ENCODE data around the gene ZNF507.
"Not testable (repeated sequence)": the region's sequence is repeated elsewhere in the genome, so short reads cannot be mapped to it uniquely, and the experiment has no call there.

The ZNF507 gene

DNA sequence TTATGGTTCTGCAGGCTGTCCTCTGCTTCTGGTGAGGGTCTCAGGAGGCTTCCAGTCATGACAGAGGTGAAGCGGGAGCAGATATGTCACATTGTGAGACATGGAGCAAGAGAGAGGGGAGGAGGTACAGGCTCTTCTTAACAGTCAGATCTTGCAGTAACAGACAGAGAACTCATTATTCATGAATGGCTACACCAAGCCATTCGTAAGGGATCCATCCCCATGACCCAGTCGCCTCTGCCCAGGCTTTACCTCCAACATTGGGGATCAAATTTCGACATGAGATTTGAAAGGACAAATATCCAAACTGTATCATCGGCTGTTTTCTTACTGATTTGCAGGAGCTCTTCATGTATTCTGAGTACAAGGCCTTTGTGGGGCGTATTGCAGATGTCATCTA is 21.7 kb downstream of the ZNF507 start:
- no peak overlapping the region for H3K4me3 ChIP-seq (ENCODE audit: low read depth, low read length)

DNA sequence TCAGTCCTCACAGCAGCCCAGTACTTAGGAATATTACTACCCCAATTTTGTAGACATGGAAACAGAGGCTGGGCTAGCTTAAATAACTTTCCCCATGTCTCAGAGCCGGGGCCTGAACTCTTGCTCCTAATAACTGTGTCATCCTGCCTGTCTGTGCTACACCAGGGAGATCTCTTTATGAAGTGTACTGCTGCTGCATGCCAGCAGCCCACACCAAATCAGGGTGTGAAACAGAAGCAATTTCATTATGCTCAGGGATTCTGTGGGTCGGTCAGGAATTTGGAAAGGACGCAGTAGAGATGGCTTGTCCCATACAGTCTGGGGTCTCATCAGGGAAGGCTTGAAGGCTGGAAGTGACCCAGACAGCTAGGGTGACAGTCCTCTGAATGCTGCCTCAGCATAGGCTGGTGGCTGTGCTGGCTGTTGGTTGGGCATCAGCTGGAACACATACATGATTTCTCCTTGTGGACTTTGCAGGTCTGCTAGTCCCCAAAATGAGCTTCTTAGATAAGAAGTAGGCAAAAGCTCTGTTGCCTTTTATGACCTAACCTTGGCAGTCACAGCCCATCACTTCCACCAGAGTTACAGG is 22.6 kb downstream of the ZNF507 start:
- no peak overlapping the region for H3K4me3 ChIP-seq (ENCODE audit: low read depth, low read length)

DNA sequence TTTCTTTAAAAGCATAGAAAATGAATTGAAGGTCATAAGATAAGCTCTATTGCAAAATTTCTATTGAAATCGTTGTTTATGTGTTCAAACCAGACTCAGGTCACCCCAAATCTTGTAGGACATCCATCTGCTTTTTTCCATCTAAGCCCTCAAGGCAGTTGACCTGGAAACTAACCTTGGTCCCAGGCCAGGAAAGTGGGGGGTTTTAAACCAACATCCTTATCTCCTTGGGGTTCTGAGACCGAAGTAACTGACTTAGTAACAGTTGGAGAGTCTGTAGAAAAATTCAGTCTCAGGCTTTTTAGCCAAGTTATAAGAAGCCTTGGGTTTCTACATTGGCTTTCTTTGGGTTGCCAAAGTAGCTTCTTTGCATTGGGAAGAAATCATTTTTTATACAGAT is 23.4 kb downstream of the ZNF507 start:
- H3K4me3 ChIP-seq (ENCODE audit: low read depth, low read length): no peak overlapping the region

DNA sequence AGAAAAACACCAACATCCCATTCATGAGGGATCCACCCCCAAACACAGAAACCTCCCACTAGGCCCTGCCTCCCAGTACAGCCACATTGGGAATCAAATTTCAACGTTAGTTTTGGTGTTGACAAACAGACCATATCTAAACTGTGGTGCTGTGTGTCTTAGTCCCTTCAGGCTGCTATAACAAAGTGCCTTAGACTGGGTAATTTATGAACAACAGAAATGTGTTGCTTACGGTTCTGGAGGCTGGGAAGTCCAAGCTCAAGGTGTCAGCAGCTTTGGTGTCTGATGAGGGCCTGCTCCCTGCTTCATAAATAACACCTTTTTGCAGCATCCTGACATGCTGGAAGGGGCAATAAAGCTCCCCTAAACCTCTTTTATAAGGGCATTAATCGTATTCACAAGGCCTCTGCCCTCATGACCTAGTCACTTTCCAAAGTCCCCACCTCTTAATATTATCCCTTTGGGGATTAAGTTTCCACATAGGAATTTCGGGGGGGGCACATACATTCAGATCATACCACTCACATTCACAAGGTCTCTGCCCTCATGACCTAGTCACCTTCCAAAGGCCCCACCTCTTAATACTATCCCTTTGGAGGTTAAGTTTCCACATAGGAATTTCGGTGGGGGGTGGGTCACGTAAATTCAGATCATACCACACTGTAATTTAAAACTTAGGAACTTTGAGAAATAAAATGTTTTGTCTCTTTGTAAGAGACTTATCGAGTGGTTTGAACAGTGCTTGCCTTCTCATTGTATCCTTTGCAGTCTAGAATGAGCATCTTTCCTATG is 27.5 kb downstream of the ZNF507 start:
- no peak overlapping the region for H3K4me3 ChIP-seq (ENCODE audit: low read depth, low read length)

DNA sequence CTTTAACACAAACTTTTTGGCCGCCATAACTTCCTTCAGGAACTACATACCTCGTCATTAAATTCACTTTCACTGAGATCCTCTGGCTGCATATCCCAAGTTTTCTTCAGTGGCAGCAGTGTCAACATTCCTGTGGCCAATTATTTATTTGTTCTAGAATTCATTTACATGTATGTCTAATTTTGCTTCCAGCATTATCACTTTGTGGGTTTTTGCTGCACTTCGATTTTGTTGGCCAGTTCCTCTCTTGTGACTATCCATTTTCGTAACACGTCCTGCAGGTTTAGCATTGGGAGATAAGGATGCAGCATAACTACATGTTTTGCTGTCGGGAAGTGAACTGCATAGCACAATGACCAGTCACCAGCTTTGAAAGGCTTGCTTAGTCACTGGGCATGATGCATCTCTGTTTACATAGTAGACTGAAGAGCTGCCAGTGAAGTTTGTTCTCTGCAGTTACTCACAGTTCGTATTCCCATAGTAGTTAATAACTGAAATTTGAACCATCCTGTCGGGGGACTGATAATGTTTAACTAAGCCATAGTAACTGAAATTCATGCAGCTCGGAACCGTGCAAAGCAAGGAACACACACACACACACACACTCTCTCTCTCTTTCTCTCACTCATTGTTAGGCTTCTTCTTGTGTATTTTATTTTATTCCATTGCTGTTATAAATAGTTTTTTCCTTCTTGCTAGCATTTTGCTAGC is 28.3 kb downstream of the ZNF507 start:
- no peak overlapping the region for H3K4me3 ChIP-seq (ENCODE audit: low read depth, low read length)

DNA sequence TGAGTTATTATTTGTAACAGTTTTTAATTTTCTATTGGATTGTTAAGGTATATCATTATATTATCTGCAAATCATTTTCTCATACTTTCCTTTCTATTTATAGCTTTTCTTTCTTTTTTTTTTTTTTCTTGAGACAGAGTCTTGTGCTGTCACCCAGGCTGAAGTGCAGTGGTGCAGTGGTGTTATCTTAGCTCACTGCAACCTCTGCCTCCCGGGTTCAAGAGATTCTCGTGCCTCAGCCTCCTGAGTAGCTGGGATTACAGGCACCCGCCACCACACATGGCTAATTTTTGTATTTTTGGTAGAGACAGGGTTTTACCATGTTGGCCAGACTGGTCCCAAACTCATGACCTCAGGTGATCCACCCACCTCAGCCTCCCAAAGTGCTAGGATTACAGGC is 29.0 kb downstream of the ZNF507 start:
- H3K4me3 ChIP-seq (ENCODE audit: low read depth, low read length): not testable (repeated sequence)

DNA sequence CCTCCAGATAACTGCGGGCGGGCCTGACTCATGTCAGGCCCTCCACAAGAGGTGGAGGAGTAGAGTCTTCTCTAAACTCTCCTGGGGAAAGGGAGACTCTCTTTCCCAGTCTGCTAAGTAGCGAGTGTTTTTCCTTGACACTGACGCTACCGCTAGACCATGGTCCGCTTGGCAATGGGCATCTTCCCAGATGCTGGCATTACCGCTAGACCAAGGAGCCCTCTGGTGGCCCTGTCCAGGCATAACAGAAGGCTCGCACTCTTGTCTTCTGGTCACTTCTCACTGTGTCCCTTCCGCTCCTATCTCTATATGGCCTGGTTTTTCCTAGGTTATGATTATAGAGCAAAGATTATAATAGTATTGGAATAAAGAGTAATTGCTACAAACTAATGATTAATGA is 31.7 kb downstream of the ZNF507 start:
- H3K4me3 ChIP-seq (ENCODE audit: low read depth, low read length): not testable (repeated sequence)

DNA sequence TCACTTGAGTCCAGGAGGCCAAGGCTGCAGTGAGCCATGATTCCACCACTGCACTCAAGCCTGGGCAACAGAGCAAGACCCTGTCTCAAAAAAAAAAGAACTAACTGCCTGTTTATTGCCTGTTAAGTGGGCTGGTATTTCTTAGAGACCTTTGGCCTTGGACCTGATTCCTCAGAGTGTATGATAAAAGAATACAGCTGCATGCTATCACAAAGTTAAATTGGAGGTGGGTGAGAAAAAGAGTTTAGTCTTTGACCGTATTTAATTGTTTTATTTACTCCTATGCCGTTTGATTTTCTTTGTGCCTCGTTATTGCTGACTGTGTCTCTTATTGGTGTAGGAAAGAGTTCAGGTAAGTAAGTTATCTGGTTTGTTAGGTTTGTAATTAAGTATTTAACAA is 34.9 kb downstream of the ZNF507 start:
- no peak overlapping the region for H3K4me3 ChIP-seq (ENCODE audit: low read depth, low read length)

DNA sequence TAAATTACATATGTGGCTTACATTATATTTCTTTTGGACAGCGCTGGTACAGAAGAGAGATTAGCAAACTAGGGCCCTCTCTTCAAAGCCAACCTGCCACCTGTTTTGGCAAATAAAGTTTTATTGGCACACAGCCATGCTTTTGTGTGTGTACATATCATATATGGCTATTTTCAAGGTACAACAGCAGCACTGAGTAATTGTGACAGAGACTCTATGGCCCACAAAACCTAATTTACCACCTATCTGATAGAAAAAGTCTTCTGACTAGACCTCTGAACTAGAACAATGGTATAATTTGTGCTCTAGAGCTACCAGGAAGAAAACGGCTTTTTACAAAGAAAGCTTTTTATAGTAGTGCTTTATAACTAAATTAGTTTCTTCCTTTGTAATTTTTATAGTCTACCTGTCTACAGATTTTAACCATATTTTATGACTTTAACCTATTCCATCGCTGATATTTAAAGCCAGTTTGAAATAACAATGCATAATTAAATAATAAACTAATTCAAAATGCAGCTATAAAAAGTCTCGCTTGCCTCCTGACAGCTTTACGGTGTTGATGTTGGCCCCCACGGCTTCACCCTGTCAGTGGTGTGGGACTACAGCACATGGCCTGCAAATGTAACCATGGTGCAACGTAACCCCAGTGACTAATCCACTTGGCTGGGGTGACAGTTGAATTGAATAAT is 42.4 kb downstream of the ZNF507 start:
- H3K4me3 ChIP-seq (ENCODE audit: low read depth, low read length): no peak overlapping the region

DNA sequence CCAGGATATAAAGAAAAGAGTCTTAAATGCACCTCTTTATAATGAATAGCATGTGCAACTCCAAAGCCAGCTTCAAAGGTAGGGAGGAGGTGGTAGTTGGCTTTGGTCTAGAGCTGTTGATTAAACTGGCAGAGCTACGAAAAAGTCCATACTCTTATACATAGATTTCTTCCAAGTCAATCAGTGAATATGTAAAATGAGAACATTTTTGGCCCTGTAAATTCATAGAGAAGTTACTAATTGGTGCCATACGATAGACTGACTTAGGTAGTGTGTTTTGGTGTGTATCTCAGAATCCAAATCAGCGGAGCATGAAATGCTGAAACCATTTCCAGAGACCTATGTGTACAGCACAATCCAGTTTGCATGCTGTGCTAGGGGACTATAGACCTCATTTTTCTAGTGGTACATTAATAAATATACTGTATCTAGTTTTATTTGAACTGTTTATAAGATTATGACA is 43.0 kb downstream of the ZNF507 start:
- H3K4me3 ChIP-seq (ENCODE audit: low read depth, low read length): no peak overlapping the region

DNA sequence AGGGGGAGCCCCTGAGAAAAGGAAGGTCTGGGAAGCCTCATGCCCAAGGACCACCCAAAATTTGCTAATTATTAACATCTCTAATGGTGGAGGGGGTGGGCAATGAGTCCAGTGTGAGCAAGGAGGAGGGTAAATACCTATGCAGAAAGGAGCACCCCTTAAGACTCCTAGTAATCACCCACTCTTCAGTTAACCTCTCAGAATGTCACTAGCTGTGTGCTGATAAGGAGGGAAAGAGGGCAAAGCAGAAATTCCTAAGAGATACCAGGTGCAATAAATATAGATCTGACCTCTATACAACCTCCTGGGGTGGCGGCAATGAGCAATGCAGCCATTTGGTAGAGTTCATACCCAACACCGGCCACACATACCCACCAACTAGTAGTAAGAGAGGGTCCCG is 47.5 kb downstream of the ZNF507 start:
- H3K4me3 ChIP-seq (ENCODE audit: low read depth, low read length): no peak overlapping the region

DNA sequence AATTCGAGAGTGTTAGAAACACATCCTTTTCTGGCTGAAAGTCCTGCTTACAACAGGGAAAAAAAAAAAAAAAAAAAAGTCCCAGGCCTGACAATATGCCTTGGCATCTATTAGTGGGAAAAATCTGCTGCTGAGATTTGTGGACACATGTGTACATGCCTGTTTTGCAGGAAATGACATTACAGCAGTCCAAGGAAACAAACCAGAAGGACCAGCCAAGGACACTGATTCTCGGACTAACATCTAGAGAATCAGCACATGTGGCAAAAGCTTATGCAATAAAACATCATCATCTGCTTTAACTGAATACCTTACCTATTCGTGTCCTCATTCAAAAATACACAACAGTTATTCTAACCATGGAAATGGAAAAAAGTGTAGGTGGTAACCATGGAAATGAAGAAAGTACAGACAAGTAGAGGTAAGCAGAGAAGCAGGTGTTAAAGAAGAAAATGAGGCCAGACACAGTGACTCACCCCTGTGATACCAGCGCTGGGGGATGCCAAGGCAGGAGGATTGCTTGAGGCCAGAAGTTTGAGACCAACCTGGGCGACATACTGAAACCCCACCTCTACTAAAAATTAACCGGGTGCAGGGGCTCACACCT is 50.7 kb downstream of the ZNF507 start:
- H3K4me3 ChIP-seq (ENCODE audit: low read depth, low read length): no peak overlapping the region

DNA sequence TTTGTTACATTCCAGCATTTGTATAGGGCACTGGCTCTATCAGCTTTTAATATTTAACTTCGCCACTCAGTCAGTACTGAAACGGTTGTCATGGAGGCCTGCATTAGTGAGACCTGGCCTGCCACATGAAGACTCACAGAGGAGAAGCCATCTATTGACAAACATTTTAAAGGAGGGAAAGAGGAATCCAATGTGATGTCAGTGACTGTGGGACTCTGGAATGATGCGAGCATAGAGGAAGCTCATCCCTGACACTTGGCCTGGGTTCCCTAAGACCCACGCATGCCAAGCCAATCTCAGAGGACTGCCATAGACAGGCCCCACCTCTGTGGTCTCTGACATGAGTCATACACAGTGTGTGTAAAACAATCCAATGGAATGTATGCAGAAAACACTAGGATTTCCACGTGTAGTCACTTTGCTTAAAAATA is 52.3 kb downstream of the ZNF507 start:
- H3K4me3 ChIP-seq (ENCODE audit: low read depth, low read length): no peak overlapping the region

DNA sequence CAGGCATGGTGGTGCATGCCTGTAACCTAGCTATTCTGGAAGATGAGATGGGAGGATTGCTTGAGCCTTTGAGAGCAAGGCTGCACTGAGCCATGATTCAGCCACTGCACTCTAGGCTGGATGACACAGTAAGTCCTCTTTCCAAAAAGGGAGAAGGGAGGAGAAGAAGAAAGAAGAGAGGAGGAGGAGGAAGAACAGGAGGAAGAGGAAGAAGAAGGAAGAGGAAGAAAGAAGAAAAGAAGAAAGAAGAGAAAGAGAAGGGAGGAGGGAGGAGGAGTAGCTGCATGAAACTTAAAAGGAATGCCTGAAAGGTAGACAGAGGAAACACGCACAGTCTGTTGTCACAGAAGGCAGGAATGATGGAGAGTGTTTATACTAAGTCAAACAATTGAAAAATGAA is 56.6 kb downstream of the ZNF507 start:
- no peak overlapping the region for H3K4me3 ChIP-seq (ENCODE audit: low read depth, low read length)

DNA sequence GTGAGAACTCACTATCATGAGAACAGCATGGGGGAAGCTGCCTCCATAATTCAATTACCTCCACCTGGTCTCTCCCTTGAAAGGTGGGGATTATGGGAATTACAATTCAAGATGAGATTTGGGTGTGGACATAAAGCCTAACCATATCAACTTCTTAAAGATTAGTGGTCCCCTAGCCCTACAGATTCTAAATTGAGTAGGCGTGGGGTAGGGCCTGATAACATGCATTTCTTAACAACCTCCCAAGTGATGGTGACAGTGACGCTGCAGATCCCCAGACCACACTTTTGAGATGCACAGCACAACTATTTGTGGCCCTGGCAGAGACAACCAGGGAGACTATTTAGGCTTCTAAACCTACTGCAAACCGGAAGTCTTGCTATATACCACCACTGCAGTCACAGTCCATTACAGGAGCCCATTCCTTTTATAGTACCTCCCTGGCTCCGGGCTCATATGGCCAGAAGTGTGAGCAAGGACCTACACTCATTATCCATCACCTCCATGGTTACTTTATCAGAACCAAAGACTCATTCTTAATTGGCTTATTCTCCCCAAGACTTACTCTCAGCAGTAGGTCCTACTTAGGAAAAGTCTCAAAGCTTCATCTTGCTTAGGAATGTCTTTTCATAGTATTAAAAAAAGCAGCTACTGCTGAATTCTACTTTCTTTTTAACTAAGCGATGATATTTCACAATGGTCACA is 58.0 kb downstream of the ZNF507 start:
- no peak overlapping the region for H3K4me3 ChIP-seq (ENCODE audit: low read depth, low read length)

DNA sequence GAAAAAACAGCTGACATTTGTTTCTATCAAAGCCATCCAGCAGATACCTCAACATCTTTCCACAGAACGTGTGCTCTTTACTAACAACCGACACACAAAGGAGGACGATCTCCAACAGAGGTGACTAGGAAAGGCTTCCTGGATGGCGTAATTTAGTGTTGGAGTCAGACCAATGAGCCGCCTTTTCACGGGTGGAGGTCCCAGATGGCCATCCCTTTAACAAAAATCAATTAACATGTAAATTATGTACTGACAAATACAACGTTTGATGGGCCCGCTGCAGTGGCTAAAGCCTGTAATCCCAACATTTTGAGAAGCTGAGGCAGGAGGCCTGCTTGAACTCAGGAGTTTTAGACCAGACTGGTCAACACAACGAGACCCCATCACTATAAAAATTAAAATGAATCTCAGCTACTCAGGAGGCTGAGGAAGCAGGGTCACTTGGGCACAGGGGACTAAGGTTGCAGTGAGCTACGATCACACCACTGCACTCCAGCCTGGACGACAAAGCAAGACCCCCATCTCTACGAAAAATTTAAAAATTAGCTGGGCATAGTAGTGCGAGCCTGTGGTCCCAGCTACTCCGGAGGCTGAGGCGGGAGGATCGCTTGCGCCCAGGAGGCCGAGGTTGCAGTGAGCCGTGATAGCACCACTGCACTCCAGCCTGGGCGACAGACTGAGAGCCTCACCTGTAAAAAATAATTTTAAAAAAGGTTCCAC is 59.0 kb downstream of the ZNF507 start:
- peak overlapping the region; percentile 81 for H3K4me3 ChIP-seq (ENCODE audit: low read depth, low read length)

DNA sequence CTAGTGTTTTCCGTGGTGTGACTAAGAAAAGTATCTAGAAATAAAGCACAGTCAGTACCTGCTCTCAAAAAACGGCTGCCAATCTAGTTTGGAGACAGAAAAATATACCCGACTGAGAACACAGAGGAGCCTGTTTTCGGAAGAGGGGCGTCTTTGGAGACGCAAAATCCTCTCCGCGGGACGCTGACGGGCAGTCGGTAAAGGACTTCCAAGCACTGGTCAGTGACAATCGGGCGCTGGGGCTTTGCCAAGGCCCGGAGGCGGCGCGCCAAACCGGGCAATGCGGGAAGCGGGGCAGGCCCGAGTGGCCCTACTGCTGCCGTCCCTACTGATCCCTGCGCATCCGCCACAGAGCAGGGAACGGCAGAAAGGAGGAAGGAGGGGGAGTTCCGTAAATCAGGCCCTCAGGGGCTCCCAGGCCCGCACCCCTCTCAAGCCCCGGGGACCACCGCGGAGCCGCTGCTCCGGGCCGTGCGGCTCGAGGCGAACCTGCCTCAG is 59.6 kb downstream of the ZNF507 start:
- peak overlapping the region; percentile 81 for H3K4me3 ChIP-seq (ENCODE audit: low read depth, low read length)

DNA sequence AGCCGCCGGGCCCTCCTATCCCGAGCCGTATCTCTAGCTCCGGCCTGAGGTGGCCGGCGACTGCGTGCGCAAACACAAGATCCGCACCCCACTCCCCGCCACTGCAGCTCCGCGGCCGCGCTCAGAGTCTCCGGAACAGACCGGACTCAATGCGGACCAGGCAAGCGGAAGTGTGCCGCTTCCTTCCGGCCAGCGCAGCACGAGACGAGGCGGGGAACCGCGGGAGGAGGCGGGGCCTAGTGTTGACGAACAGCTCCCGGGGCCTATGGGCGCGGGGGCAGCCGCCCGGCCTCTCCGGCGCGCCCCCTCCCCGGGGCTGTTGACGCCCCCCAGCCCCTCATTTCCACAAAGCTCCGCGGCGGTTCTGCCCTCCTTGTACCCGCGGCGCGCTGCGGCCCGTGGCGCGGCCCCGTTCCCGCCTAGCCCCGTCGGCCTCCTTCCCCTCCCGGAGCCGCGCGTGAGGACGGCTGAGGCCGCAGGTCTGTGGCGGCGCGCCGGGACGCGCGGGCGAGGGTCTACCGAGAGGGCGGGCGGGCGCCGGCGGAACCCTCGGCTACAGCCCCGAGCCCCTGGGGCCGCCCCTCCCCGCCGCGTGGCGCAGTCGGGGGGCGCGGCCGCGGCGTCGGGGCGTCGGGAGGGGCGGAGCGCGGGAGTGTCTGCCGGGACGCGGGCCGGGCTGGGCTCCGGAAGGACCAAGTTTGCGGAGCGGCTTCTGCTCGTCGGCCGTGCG is 60.2 kb downstream of the ZNF507 start, which contains the start of gene DPY19L3:
TSS of gene DPY19L3 (plus strand) at position 340 of the 730 bp plus-strand sequence. CDS start 2,484 bp downstream, outside the sequence.
- H3K4me3 ChIP-seq (ENCODE audit: low read depth, low read length): peak within 1 kb of the TSS; percentile 81

Measured in iPS-11a (cell line).